Measurements from ENCODE around the gene ACOD1. TPM values are rescaled to one million over a fixed set of nuclear protein-coding genes. Genes with fewer than 3 reads are reported as not detected.

The ACOD1 gene
- total RNA-seq, 2 experiments from 2014 or later, result not detected

DNA sequence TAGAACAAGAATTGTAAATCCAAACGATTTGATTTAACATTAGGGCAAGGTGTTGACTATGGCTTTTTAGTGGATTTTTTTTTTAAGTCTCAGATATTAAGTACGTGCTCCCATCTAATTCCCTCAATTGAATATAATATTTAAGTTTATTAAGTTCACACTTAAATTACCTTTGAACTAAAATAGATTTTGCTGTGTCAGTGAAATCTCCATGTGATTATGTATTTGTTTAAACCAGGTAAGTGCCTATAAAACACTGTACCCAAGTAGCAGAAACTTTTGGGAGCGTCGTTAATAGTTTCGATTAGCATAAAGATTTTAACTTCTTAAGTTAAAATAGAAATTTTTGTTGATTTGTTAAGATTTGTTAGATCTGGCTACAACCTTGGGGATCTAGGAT lies 45.2 kb downstream of the ACOD1 start:
- peaks cover 42% of the 10 kb centered on the region for H3K4me1 Mint-ChIP-seq (ENCODE audit: low read depth)
- no peak overlapping the region for H3K27ac Mint-ChIP-seq
- H3K4me3 Mint-ChIP-seq, result peak overlapping the region; percentile 95
- intact Hi-C loops (cut with micrococcal nuclease), result loop anchor here (1.0 to 10.0 kb wide), 4 partner anchors 9 to 1666 kb away; partner anchors contain the start of gene SLAIN1
- CTCF ChIA-PET, result interaction anchor here (0.9 to 1.5 kb wide), 4 partner anchors 8 to 33 kb away, joined by 3 to 10 read pairs (median 4); partner anchors contain the start of gene FBXL3
- no peaks in the 10 kb centered on the region for H3K27me3 Mint-ChIP-seq (ENCODE audit: low read depth)
- no peaks in the 10 kb centered on the region for H3K9me3 Mint-ChIP-seq
- no peak for DNase-seq
- H3K36me3 Mint-ChIP-seq (ENCODE audit: low read depth), result peaks cover 22% of the 10 kb centered on the region

DNA sequence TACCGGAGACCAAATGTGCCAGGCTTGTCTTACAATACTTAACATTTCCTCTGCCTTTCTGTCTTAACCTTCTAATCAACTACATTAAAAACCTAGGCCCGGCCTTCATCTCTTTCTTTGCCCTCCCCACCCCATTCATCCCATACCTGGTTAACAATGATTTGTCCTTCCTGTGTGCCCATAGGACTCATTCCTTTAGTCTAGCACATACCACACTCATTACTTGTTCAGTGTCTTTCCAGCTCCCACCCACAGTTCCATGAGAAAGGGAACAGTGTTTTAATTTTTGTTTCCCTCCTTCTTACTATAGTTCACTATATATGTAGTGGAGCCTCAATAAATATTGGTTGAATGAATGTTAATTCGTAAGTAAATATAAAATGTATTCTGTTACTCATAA lies 46.0 kb downstream of the ACOD1 start:
- CTCF ChIA-PET, result no interaction called here
- no peak for DNase-seq
- intact Hi-C loops (cut with micrococcal nuclease), result loop anchor here (5.0 to 10.0 kb wide), 2 partner anchors 1439 to 1667 kb away; no protein-coding TSS in a partner anchor
- Mint-ChIP-seq H3K4me3 (peak overlapping the region; percentile 5), H3K4me1 (ENCODE audit: low read depth) (peaks cover 44% of the 10 kb centered on the region), H3K36me3 (ENCODE audit: low read depth) (peaks cover 29% of the 10 kb centered on the region), H3K9me3 (no peaks in the 10 kb centered on the region), H3K27ac (no peak overlapping the region), H3K27me3 (ENCODE audit: low read depth) (no peaks in the 10 kb centered on the region)

DNA sequence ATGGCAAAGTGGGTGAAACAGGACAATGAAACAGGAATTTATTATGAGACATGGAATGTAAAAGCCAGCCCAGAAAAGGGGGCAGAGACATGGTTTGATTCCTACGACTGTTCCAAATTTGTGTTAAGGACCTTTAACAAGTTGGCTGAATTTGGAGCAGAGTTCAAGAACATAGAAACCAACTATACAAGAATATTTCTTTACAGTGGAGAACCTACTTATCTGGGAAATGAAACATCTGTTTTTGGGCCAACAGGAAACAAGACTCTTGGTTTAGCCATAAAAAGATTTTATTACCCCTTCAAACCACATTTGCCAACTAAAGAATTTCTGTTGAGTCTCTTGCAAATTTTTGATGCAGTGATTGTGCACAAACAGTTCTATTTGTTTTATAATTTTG lies 52.2 kb downstream of the ACOD1 start:
- intact Hi-C loops (cut with micrococcal nuclease), result no loop called here
- peaks cover 35% of the 10 kb centered on the region for H3K36me3 Mint-ChIP-seq (ENCODE audit: low read depth)

DNA sequence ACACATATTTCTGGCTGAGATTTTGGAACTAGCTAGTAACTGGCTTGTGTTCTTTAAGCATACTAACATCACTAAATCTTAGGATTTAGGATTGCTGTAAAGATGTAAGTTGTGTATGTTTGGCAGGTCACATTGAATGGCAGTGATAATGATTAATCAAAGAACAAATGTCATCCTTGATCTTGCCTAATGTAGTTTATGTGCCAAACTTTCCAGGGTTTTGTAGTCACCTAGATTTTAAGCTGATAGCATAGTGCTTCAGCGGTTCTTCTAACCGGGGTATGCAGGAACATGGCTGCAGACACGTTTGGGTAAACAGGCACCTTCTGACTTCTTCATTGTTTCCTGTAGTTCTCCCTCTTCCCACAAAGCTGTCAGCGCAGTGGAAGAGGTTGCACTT lies 53.2 kb downstream of the ACOD1 start:
- intact Hi-C loops (cut with micrococcal nuclease), result loop anchor here (1.0 kb wide), 1 partner anchor 8 kb away; no protein-coding TSS in a partner anchor
- Mint-ChIP-seq H3K9me3 (no peaks in the 10 kb centered on the region), H3K4me1 (ENCODE audit: low read depth) (peaks cover 39% of the 10 kb centered on the region), H3K27me3 (ENCODE audit: low read depth) (no peaks in the 10 kb centered on the region), H3K4me3 (no peak overlapping the region), H3K27ac (peak overlapping the region; percentile 51), H3K36me3 (ENCODE audit: low read depth) (peaks cover 28% of the 10 kb centered on the region)
- no peak for DNase-seq
- CTCF ChIA-PET, result interaction anchor here (0.7 to 2.3 kb wide), 7 partner anchors 9 to 29 kb away, joined by 3 to 10 read pairs (median 5); partner anchors contain the start of gene FBXL3

More for the DNA sequence above, 52.2 kb downstream of the ACOD1 start:
- Mint-ChIP-seq H3K4me3 (no peak overlapping the region), H3K27me3 (ENCODE audit: low read depth) (no peaks in the 10 kb centered on the region), H3K4me1 (ENCODE audit: low read depth) (peaks cover 38% of the 10 kb centered on the region), H3K9me3 (no peaks in the 10 kb centered on the region), H3K27ac (no peak overlapping the region)
- DNase-seq, result no peak
- CTCF ChIA-PET, result interaction anchor here (0.6 to 2.3 kb wide), 5 partner anchors 12 to 593 kb away, joined by 3 to 10 read pairs (median 4); partner anchors contain the start of gene FBXL3

DNA sequence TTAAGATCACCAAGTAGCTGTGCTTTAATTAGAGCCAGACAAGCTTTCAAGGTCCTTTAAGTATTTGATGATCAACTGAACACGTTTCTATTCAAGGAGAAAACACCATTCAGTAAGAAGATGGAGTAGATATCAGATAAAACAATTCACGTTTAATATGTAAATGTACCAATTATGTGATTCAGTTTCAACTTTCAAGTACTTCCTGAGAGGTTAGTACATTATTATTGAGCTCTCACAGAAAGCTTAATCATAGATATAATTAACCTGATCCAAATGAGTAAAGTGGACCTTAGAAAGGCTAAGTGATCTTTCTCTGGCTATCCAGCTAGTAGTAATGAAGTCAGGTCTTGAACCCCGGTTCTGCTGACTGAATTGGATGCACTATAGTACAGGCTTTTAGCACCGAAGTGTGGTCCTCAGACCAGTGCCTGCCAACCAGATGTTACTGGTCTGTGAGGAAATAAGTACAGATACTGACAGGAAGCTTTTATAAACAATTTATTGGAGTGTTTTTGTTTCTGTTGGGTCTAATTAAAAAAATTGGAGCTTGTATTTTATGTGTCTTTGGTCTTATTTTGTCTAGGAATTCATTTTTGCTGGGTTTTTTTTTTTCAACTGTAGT lies 53.8 kb downstream of the ACOD1 start:
- H3K27ac Mint-ChIP-seq, result peak overlapping the region; percentile 51
- H3K4me1 Mint-ChIP-seq (ENCODE audit: low read depth), result peaks cover 38% of the 10 kb centered on the region
- H3K4me3 Mint-ChIP-seq, result no peak overlapping the region
- H3K9me3 Mint-ChIP-seq, result no peaks in the 10 kb centered on the region
- DNase-seq, result no peak
- CTCF ChIA-PET, result interaction anchor here (0.6 to 2.3 kb wide), 14 partner anchors 9 to 474 kb away, joined by 3 to 10 read pairs (median 4); partner anchors contain the start of gene FBXL3
- H3K27me3 Mint-ChIP-seq (ENCODE audit: low read depth), result no peaks in the 10 kb centered on the region
- peaks cover 26% of the 10 kb centered on the region for H3K36me3 Mint-ChIP-seq (ENCODE audit: low read depth)
- intact Hi-C loops (cut with micrococcal nuclease), result loop anchor here (1.0 to 2.0 kb wide), 4 partner anchors 7 to 325 kb away; partner anchors contain the start of gene MYCBP2

DNA sequence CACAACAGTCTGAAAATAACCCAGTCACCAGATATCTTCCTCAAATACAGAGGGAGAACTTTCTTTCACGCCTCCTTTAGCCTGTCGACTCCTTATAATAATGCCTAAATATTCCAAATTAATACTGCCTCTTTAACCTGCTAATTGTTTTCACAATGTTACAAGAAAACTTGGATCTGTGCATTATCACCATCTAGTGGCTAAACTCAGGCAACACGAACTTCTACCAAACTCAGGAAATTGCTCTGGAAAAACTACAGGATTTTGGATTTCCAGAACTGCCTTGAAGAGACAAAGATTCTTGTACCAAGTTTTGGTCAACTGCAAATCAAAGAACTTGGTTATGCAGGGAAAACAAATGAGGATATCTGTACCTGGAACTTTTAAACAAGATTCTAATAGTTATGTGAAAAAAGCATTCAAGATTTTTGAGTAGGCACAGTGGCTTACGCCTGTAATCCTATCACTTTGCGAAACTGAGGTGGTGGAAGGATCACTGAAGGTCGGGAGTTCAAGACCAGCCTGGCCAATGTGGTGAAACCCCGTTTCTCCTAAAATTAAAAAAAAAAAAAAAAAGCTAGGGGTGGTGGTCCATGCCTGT lies 54.4 kb downstream of the ACOD1 start:
- Mint-ChIP-seq H3K4me1 (ENCODE audit: low read depth) (peaks cover 40% of the 10 kb centered on the region), H3K9me3 (no peaks in the 10 kb centered on the region), H3K36me3 (ENCODE audit: low read depth) (peaks cover 26% of the 10 kb centered on the region), H3K27ac (peak overlapping the region; percentile 0), H3K4me3 (no peak overlapping the region), H3K27me3 (ENCODE audit: low read depth) (no peaks in the 10 kb centered on the region)
- DNase-seq, result no peak
- intact Hi-C loops (cut with micrococcal nuclease), result loop anchor here (1.0 to 2.0 kb wide), 3 partner anchors 9 to 324 kb away; partner anchors contain the start of gene MYCBP2
- CTCF ChIA-PET, result interaction anchor here (0.6 to 2.3 kb wide), 17 partner anchors 10 to 473 kb away, joined by 3 to 10 read pairs (median 3); partner anchors contain the start of gene FBXL3

Other genes with a start within 250 kb of the ACOD1 start
- gene KCTD12, start 62.1 kb upstream of the ACOD1 start, total RNA-seq, result 1 to 10 TPM; 6.2 to 6.4 TPM
- 10 to 100 TPM; 13.6 to 14.6 TPM for gene CLN5, start 43.6 kb downstream of the ACOD1 start, total RNA-seq
- 10 to 100 TPM; 27.1 to 27.4 TPM for gene FBXL3, start 78.6 kb downstream of the ACOD1 start, total RNA-seq

Measured in activated naive CD4-positive, alpha-beta T cell treated with anti-CD3 and anti-CD28 coated beads for 36 hours (primary cell).